IMR-90 (cell line): ENCODE results near the gene RFPL3.

ENCODE experiments used
- POLR2A ChIP-seq: IDR thresholded peaks from 2 replicates; pipeline ENCODE4 v1.6.1; 2012; ENCODE audit warnings: mild to moderate bottlenecking, low read depth, low read length
- RCOR1 ChIP-seq: IDR thresholded peaks from 2 replicates; pipeline ENCODE4 v1.6.1; 2012; ENCODE audit warnings: mild to moderate bottlenecking, low read length, improper control_type of control experiment; ENCODE audit not compliant: insufficient replicate concordance
- TF ChIP-seq, protein P1 (sequence below): conservative IDR thresholded peaks from 2 replicates; pipeline ENCODE4 v1.5.1; 2012; ENCODE audit warnings: mild to moderate bottlenecking, low read depth, low read length, improper control_type of control experiment

GRCh38 chr22:32327596-32328171 is 30.0 kb upstream of the RFPL3 start:
- TF ChIP-seq POLR2A (no peak), RCOR1 (no peak)
- TF ChIP-seq, protein P1, sequence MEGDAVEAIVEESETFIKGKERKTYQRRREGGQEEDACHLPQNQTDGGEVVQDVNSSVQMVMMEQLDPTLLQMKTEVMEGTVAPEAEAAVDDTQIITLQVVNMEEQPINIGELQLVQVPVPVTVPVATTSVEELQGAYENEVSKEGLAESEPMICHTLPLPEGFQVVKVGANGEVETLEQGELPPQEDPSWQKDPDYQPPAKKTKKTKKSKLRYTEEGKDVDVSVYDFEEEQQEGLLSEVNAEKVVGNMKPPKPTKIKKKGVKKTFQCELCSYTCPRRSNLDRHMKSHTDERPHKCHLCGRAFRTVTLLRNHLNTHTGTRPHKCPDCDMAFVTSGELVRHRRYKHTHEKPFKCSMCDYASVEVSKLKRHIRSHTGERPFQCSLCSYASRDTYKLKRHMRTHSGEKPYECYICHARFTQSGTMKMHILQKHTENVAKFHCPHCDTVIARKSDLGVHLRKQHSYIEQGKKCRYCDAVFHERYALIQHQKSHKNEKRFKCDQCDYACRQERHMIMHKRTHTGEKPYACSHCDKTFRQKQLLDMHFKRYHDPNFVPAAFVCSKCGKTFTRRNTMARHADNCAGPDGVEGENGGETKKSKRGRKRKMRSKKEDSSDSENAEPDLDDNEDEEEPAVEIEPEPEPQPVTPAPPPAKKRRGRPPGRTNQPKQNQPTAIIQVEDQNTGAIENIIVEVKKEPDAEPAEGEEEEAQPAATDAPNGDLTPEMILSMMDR: no peak
